ENCODE results near the gene NHLRC2.
"Not testable (repeated sequence)": the region's sequence is repeated elsewhere in the genome, so short reads cannot be mapped to it uniquely, and the experiment has no call there.

NHLRC2 gene

DNA sequence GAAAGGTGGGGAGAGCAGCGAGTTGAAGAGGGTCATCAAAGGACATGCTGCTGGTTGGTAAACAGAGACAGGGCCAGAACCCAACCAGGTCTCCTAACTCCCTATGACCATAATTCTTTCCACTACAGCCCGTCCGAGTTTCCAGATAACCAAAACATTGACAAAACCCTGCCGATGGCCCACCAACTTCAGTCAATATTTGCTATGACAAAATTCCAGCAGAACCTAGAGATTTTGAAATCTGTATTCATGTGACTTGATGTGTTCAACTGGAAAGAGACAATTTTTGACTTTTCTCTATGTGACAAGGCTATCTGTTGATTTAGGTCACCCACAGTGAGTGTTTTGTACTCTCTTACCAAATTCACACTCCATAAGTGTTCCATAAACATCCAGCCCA, 86.7 kb downstream of the NHLRC2 start:
- TF ChIP-seq, protein P1, sequence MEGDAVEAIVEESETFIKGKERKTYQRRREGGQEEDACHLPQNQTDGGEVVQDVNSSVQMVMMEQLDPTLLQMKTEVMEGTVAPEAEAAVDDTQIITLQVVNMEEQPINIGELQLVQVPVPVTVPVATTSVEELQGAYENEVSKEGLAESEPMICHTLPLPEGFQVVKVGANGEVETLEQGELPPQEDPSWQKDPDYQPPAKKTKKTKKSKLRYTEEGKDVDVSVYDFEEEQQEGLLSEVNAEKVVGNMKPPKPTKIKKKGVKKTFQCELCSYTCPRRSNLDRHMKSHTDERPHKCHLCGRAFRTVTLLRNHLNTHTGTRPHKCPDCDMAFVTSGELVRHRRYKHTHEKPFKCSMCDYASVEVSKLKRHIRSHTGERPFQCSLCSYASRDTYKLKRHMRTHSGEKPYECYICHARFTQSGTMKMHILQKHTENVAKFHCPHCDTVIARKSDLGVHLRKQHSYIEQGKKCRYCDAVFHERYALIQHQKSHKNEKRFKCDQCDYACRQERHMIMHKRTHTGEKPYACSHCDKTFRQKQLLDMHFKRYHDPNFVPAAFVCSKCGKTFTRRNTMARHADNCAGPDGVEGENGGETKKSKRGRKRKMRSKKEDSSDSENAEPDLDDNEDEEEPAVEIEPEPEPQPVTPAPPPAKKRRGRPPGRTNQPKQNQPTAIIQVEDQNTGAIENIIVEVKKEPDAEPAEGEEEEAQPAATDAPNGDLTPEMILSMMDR (IDR thresholded peaks at IDR 0.05; ENCODE audit: extremely low read depth, missing control alignments), result no peak
- DNase-seq (ENCODE audit: low spot score), result no peak

DNA sequence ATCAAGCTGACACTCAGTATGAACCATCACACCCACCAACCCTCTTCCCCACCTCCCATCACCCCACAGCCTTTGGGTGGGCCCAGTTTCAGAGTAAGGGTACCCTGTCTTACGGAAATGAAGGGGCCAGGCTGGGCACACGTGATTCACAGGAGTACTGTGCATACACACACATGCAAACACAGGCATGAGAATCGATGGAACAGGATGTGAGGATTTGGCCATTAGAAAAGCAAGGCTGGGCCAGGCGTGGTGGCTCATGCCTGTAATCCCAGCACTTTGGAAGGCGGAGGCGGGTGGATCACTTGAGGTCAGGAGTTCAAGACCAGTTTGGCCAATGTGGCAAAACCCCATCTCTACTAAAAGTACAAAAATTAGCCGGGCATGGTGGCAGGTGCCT, 88.7 kb downstream of the NHLRC2 start:
- not testable (repeated sequence) for DNase-seq (ENCODE audit: low spot score)

DNA sequence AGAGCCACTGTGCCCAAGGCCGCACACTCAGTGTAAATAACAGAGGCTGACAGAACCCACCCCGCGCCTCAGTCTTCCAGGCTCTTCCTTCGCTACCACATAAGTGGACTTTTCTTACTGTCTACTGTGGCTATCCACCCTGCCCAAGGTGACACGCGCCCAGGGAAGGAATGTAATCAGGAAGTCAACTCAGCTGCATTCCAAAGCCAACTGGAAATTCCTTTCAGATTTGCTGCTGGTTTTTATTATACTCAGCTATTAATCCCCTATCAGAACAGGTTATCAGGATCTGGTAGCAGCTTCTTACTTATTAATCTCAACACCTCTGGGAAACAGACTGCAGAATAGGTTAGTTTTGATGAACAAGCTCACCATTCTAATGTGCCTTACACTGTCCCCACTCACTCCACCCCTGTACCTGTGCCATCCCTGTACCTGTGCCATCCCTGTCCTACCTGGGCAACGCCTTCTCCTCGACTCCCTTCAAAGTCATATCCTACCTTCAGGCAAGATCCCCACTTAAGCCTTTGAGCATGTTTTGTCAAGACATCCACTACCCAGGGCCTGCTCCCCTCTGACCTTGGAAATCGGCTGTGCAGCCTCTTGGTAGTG, 90.7 kb downstream of the NHLRC2 start:
- no peak for DNase-seq (ENCODE audit: low spot score)
- TF ChIP-seq, protein P1 (IDR thresholded peaks at IDR 0.05; ENCODE audit: extremely low read depth, missing control alignments), result no peak

DNA sequence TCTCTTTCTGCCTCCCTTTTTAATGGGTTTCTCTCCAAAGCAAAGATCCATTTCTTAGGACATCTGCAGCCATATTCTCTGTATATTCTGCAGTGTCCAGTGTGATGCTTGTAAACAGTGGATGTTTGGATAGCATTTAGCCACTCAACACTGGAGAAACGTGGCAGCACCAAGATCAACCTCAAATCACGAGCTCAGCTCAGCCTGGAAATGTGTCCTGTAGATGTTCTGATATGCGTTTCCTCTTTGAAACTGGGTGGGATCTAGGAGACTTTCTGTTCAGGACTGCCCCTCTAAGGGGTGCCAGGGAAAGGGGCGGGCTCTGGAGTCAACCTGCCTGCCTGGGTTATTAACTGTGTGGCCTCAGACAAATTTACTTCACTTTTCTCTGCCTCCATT, 91.2 kb downstream of the NHLRC2 start:
- TF ChIP-seq, protein P1 (IDR thresholded peaks at IDR 0.05; ENCODE audit: extremely low read depth, missing control alignments), result no peak
- DNase-seq (ENCODE audit: low spot score), result no peak

DNA sequence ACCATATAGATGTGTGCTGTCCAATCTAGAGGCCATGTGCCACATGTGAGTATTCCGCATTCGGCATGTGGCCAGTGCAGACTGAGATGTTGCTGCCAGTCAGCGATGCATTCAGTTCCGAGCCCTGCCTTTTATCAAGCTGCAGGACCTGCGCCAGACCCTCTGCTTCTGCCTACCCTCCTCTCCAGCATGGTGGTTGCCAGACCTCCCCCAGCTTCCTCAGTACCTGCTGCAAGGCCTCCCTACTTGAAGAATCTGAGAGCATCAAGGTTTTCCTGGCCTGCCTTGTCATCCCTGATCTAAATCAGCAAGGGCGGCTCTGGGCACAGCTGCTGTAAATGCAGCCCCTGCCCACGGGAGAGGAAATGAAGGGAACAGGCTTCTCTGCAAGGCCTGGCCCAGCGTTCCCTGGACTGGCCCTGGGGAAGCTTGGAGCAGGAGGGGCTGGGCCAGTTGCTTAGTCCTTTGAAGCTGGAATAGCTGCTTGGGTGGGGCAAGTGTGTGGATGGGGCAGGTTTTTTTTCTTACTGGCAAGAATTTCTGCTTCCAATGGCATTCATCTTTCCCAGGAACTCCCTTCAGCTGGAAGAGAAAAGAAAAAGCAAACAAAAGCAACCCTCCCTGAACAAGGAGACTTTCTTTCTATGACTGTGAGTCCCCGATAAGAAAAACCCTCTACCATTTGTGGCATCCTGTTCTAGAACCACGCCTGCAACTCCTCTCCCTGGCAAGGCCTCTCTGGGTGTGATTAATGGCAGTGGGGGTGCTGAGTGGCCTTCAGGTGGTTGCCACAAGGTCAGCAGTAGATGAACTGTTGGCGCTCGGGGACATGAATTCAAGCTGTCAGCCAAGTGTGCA, 93.0 kb downstream of the NHLRC2 start:
- TF ChIP-seq, protein P1 (IDR thresholded peaks at IDR 0.05; ENCODE audit: extremely low read depth, missing control alignments), result no peak
- DNase-seq (ENCODE audit: low spot score), result no peak

DNA sequence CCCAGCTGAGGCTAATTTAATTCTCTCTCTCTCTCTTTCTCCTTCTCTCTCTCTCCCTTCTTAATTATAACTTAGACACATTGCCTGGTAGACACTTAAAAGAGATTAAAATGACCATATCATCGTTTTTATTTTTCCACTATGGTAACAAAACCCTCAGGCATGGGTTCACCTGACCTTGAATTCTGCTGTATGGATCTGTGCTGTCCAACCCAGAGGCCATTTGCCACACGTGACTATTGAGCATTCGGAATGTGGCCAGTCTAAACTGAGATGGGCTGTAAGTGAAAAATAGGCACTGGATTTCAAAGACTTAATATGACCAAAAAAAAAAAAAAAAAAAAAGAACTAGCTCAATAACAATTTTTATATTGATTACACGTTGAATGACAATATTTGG, 93.6 kb downstream of the NHLRC2 start:
- DNase-seq (ENCODE audit: low spot score), result no peak
- TF ChIP-seq, protein P1 (IDR thresholded peaks at IDR 0.05; ENCODE audit: extremely low read depth, missing control alignments), result no peak

DNA sequence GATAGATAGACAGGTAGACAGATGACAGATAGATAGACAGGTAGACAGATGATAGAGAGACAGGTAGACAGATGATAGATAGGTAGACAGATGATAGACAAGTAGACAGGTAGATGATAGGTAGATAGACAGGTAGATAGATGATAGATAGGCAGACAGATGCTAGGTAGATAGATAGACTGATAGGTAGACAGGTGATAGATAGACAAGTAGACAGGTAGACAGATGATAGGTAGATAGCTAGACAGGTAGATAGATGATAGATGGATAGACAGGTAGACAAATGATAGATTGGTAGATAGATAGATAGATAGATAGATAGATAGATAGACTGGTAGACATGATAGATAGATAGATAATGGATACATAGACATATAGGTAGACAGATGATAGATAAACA, 95.8 kb downstream of the NHLRC2 start:
- no peak for DNase-seq (ENCODE audit: low spot score)
- TF ChIP-seq, protein P1 (IDR thresholded peaks at IDR 0.05; ENCODE audit: extremely low read depth, missing control alignments), result no peak
